Measurements from ENCODE around the gene EID3. TPM values are rescaled to one million over a fixed set of nuclear protein-coding genes. Genes with fewer than 3 reads are reported as not detected.
"Not testable (repeated sequence)": the region's sequence is repeated elsewhere in the genome, so short reads cannot be mapped to it uniquely, and the experiment has no call there.

EID3 gene
- total and polyA plus RNA-seq, 12 donors = 0.48 to 1.8 (median 1.0) TPM

DNA sequence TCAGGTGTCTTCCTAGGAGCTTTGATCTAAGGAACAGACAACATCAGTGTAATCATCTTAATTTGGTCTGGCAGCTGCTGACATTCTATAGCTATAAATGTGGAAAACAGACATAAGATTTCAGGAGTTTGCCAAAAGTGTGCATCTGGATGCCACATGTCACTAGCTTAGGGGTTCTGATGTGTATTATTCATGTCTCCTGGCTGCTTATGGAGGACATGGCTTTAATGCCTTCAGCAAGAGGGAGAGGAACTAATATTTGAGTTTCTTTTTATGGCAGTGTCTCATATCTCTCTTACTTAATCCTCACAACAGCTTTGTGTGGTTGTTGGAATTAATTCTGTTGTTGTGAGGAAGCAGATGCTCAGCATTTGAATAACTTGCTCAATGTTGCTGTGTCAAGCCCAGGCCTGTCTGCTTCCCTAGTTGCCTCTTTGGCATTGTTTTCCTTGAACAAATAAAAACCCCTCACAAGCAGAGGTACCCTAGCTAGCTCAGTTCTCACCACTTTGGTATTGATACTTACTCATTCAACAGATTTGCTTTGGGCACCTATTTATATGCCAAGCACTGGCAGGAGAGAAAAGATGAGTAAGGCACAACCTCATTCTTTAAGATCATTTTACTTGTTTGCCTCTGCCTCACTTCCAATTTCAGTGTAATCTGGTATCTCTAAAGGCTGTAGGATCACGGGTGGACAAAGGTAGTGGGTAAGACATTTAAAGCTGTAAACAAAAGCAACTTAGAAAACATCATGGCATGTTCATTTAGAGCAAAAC is 39.8 kb upstream of the EID3 start:
- TF ChIP-seq, protein P1, sequence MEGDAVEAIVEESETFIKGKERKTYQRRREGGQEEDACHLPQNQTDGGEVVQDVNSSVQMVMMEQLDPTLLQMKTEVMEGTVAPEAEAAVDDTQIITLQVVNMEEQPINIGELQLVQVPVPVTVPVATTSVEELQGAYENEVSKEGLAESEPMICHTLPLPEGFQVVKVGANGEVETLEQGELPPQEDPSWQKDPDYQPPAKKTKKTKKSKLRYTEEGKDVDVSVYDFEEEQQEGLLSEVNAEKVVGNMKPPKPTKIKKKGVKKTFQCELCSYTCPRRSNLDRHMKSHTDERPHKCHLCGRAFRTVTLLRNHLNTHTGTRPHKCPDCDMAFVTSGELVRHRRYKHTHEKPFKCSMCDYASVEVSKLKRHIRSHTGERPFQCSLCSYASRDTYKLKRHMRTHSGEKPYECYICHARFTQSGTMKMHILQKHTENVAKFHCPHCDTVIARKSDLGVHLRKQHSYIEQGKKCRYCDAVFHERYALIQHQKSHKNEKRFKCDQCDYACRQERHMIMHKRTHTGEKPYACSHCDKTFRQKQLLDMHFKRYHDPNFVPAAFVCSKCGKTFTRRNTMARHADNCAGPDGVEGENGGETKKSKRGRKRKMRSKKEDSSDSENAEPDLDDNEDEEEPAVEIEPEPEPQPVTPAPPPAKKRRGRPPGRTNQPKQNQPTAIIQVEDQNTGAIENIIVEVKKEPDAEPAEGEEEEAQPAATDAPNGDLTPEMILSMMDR (IDR thresholded peaks at IDR 0.05) = no peak
- Histone ChIP-seq H3K4me1 (peaks cover 0 to 5% (median 0%) of the 10 kb centered on the region in 9 donors), H3K36me3 (no peaks in the 10 kb centered on the region), H3K27ac (no peak overlapping the region), H3K4me3 (no peak overlapping the region), H3K27me3 (no peaks in the 10 kb centered on the region), H3K9me3 (no peaks in the 10 kb centered on the region)
- DNase-seq (no peak), ATAC-seq (no peak)
- WGBS, 2 donors = 61 to 66% methylated on average over 1 of the region's 1 CpG
- intact Hi-C loops (cut with DNase I) = no loop called here

DNA sequence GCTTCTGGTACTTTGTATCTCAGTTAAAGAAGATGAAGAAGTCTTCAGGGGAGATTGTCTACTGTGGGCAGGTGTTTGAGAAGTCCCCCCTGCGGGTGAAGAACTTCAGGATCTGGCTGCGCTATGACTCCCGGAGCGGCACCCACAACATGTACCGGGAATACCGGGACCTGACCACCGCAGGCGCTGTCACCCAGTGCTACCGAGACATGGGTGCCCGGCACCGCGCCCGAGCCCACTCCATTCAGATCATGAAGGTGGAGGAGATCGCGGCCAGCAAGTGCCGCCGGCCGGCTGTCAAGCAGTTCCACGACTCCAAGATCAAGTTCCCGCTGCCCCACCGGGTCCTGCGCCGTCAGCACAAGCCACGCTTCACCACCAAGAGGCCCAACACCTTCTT is 38.1 kb upstream of the EID3 start:
- H3K27ac ChIP-seq; H3K36me3 ChIP-seq; H3K9me3 ChIP-seq; H3K27me3 ChIP-seq; H3K4me3 ChIP-seq; DNase-seq; ATAC-seq; H3K4me1 ChIP-seq; intact Hi-C loops (cut with DNase I): not testable (repeated sequence)
- 97% methylated on average over 14 to 19 of the region's 24 CpGs for WGBS, 2 donors

DNA sequence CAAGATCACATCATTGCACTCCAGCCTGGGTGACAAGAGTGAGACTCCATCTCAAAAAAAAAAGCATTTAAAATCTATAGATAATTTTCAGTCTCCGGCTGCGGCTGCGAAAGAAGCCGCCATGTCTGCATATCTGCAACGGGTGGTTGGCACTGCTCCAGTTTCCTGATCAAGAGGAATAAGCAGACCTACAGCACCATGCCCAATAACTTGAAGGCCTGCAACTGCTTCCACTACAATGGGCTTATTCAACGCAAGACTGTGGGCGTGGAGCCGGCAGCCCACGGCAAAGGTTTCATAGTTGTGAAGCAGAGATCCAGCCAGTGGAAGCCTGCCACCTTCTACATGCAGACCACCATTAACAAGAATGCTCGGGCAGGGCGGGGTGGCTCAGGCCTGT is 30.6 kb upstream of the EID3 start:
- H3K4me3 ChIP-seq = no peak overlapping the region
- 74 to 81% methylated on average over 11 of the region's 11 CpGs for WGBS, 2 donors
- no peak for DNase-seq
- intact Hi-C loops (cut with DNase I) = no loop called here
- H3K27me3 ChIP-seq = no peaks in the 10 kb centered on the region
- no peak for ATAC-seq
- no peak overlapping the region for H3K27ac ChIP-seq
- no peaks in the 10 kb centered on the region for H3K9me3 ChIP-seq
- TF ChIP-seq, protein P1 (IDR thresholded peaks at IDR 0.05) = no peak
- no peaks in the 10 kb centered on the region for H3K36me3 ChIP-seq
- H3K4me1 ChIP-seq = peaks cover 0 to 3% (median 0%) of the 10 kb centered on the region in 9 donors

DNA sequence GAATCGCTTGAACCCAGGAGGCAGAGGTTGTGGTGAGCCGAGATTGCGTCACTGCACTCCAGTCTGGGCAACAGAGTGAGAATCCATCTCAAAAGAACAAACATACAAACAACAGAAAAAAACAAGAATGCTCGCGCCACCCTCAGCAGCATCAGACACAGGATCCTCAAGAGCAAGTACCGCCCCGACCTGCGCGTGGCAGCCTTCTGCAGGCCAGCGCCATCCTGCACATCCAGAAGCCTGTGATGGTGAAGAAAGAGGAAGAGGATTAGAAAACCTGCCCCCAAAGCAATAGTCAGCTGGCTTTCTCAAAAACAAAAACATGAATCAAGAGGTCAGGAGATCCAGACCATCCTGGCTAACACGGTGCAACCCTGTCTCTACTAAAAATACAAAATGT is 30.0 kb upstream of the EID3 start:
- H3K4me3 ChIP-seq = no peak overlapping the region
- H3K4me1 ChIP-seq = peaks cover 0 to 3% (median 0%) of the 10 kb centered on the region in 9 donors
- no peak for DNase-seq
- H3K36me3 ChIP-seq = no peaks in the 10 kb centered on the region
- ATAC-seq = no peak
- intact Hi-C loops (cut with DNase I) = no loop called here
- no peaks in the 10 kb centered on the region for H3K27me3 ChIP-seq
- 95 to 96% methylated on average over 11 of the region's 11 CpGs for WGBS, 2 donors
- TF ChIP-seq, protein P1 (IDR thresholded peaks at IDR 0.05) = no peak
- H3K27ac ChIP-seq = no peak overlapping the region
- H3K9me3 ChIP-seq = no peaks in the 10 kb centered on the region

DNA sequence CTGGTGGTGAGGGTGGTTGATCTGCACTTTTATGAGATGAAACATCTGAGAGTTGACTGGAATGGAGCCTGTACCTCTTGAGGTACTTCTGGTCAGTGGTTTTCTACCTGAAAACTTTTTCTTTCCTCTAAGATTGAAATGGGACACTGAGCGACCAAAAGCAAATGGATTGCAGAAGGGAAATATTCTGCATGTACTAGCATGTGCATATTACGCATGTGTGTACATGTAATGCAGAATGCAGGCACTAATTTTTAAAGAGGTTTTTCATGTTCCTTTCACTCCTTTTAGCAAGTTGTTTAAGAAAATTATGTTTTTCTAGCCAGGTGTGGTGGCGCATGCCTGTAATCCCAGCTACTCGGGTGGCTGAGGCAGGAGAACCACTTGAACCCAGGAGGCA is 28.7 kb upstream of the EID3 start:
- intact Hi-C loops (cut with DNase I) = no loop called here
- Histone ChIP-seq H3K4me3 (no peak overlapping the region), H3K27ac (no peak overlapping the region), H3K27me3 (no peaks in the 10 kb centered on the region), H3K9me3 (no peaks in the 10 kb centered on the region), H3K4me1 (peaks cover 0 to 3% (median 0%) of the 10 kb centered on the region in 9 donors), H3K36me3 (no peaks in the 10 kb centered on the region)
- DNase-seq = no peak
- WGBS, 2 donors = 97% methylated on average over 4 of the region's 4 CpGs
- ATAC-seq = no peak
- TF ChIP-seq, protein P1 (IDR thresholded peaks at IDR 0.05) = no peak
